ENCODE results near the gene SLC22A23. TPM values are rescaled to one million over a fixed set of nuclear protein-coding genes. Genes with fewer than 3 reads are reported as not detected.
A peak's percentile ranks its signal among the peaks of the same experiment; 100 is the strongest.

SLC22A23 gene
- total RNA-seq, 2 experiments from 2014 or later = not detected

DNA sequence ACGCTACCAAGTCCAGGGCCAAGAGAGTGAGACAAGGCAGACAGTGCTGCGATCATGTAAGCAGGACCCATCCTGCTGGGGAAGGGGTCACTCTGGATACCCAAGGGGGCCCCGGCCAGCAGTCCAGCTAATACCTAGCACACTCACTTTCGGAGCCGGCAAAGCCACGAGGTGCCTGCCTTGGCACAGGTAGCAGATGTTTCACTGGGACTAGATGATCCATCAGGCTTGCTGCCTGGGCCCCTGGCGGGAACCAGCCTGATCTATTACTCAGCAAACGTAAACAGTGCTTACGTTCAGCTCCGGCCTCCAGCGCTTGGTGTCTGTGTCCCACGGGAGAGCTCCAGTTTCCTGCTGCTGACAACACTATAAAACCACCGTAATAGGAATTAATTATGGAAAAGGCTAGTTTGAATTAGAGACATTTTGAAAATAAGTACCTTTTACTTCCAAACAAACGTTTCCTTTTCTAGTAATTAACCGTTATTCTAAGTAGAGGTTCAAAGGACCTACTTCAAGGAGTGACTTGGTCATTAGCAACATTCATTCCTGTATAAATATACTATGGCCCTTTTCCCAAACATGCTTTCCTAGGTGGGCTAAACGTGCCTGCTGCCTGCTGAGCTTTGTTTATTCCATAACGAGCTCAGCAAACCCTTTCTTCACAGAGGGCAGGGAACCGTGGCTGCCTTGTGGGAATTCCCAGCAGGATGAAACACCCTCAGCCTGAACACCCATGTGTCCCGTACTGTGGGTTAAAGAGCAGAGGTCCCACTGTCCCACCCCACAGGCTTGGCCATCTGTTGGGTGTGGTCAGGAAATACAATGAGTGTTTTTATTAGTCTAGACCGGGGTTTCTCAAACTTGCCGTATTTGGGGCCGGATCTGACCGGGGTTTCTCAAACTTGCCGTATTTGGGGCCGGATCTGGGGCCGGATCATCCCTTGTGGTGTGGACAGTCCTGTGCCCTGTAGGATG is 18.4 kb downstream of the SLC22A23 start:
- no TSS peak for BruUV-seq (replicated peaks)
- no peaks in the 10 kb centered on the region for H3K79me2 ChIP-seq (ENCODE audit: insufficient read depth, low read depth, low read length)
- H3K4me2 ChIP-seq (ENCODE audit: low read length) = no peak overlapping the region
- no peaks in the 10 kb centered on the region for H3K36me3 ChIP-seq (ENCODE audit: insufficient read depth, low read length)
- H3K4me3 ChIP-seq (ENCODE audit: low read depth, low read length, poor library complexity, severe bottlenecking) = no peak overlapping the region
- H4K20me1 ChIP-seq (ENCODE audit: insufficient read depth, low read length) = no peaks in the 10 kb centered on the region
- H3K4me1 ChIP-seq (ENCODE audit: insufficient read depth, low read length, poor library complexity, severe bottlenecking) = no peaks in the 10 kb centered on the region
- intact Hi-C loops (cut with micrococcal nuclease; ENCODE audit: unreplicated experiment) = no loop called here
- no peaks in the 10 kb centered on the region for H3K9me3 ChIP-seq (ENCODE audit: low read length)
- H3K9me2 ChIP-seq (ENCODE audit: insufficient read depth, low read length) = no peaks in the 10 kb centered on the region
- no peak overlapping the region for H3K27ac ChIP-seq (ENCODE audit: low read depth, low read length, poor library complexity, severe bottlenecking)
- H2AFZ ChIP-seq (ENCODE audit: low read length) = no peak overlapping the region
- CTCF ChIA-PET (ENCODE audit: unreplicated experiment) = no interaction called here
- POLR2A ChIA-PET = interaction anchor here (0.7 kb wide), 1 partner anchor 1330 kb away, joined by 3 read pairs; no protein-coding TSS in a partner anchor
- no peak for DNase-seq (ENCODE audit: low spot score)
- TF ChIP-seq, protein P1, sequence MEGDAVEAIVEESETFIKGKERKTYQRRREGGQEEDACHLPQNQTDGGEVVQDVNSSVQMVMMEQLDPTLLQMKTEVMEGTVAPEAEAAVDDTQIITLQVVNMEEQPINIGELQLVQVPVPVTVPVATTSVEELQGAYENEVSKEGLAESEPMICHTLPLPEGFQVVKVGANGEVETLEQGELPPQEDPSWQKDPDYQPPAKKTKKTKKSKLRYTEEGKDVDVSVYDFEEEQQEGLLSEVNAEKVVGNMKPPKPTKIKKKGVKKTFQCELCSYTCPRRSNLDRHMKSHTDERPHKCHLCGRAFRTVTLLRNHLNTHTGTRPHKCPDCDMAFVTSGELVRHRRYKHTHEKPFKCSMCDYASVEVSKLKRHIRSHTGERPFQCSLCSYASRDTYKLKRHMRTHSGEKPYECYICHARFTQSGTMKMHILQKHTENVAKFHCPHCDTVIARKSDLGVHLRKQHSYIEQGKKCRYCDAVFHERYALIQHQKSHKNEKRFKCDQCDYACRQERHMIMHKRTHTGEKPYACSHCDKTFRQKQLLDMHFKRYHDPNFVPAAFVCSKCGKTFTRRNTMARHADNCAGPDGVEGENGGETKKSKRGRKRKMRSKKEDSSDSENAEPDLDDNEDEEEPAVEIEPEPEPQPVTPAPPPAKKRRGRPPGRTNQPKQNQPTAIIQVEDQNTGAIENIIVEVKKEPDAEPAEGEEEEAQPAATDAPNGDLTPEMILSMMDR (conservative IDR thresholded peaks at IDR 0.05; ENCODE audit: low read length) = no peak
- no peak for TF ChIP-seq EZH2phosphoT487 (IDR thresholded peaks at IDR 0.05; ENCODE audit: borderline replicate concordance, low read depth, low read length)

DNA sequence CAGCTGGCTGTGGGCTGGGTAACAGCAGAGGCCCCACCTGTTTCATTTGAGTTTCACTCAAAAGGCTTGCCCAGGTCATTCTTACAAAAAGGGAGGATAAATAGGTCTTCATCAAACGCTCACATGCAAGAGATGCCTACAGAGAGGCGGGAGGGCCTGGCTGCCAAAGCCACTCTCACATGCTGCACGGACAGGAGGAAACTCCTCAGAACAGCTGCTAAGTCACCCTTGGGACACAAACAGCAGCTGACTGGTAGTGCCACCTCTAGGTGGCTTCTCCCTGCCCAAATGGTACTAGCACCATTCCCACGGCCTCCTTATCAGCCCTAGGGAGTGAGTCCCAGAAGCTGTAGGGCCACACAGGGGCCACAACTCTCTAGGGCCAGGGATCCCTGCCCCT is 23.8 kb downstream of the SLC22A23 start:
- Histone ChIP-seq H4K20me1 (ENCODE audit: insufficient read depth, low read length) (no peaks in the 10 kb centered on the region), H3K4me3 (ENCODE audit: low read depth, low read length, poor library complexity, severe bottlenecking) (no peak overlapping the region), H3K4me1 (ENCODE audit: insufficient read depth, low read length, poor library complexity, severe bottlenecking) (no peaks in the 10 kb centered on the region), H2AFZ (ENCODE audit: low read length) (no peak overlapping the region), H3K4me2 (ENCODE audit: low read length) (no peak overlapping the region), H3K27ac (ENCODE audit: low read depth, low read length, poor library complexity, severe bottlenecking) (no peak overlapping the region), H3K9me2 (ENCODE audit: insufficient read depth, low read length) (no peaks in the 10 kb centered on the region), H3K9me3 (ENCODE audit: low read length) (no peaks in the 10 kb centered on the region), H3K79me2 (ENCODE audit: insufficient read depth, low read depth, low read length) (no peaks in the 10 kb centered on the region), H3K36me3 (ENCODE audit: insufficient read depth, low read length) (no peaks in the 10 kb centered on the region)
- no TSS peak for BruUV-seq (replicated peaks)
- ChIA-PET POLR2A (no interaction called here), CTCF (ENCODE audit: unreplicated experiment) (no interaction called here)
- intact Hi-C loops (cut with micrococcal nuclease; ENCODE audit: unreplicated experiment) = no loop called here
- TF ChIP-seq, protein P1 (conservative IDR thresholded peaks at IDR 0.05; ENCODE audit: low read length) = 0 out of 2 replicates have a peak, but pooled peaks have one; percentile 16
- no peak for TF ChIP-seq EZH2phosphoT487 (IDR thresholded peaks at IDR 0.05; ENCODE audit: borderline replicate concordance, low read depth, low read length)
- peak; percentile 8 for DNase-seq (ENCODE audit: low spot score)

DNA sequence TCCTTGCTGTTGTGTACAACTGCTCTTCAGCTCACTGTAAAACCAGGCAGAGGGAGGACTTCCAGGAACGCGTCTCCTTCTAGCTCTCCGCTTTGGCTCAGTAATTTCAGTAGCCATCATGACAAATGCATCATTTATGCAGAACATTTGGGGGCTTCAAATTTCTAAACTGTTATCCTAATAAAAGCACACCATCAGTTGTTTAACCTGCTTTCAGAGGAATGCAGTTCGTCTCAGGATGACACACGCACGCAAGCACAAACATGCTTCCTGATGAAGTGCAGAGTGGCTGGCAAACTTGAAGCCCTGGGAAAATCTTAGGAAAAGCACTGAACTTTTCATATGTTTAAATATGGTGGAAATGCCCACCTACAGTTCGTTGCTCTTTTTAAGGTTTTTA is 24.4 kb downstream of the SLC22A23 start:
- no peak overlapping the region for H3K4me3 ChIP-seq (ENCODE audit: low read depth, low read length, poor library complexity, severe bottlenecking)
- intact Hi-C loops (cut with micrococcal nuclease; ENCODE audit: unreplicated experiment) = no loop called here
- no peak overlapping the region for H2AFZ ChIP-seq (ENCODE audit: low read length)
- H3K4me1 ChIP-seq (ENCODE audit: insufficient read depth, low read length, poor library complexity, severe bottlenecking) = no peaks in the 10 kb centered on the region
- no peak for DNase-seq (ENCODE audit: low spot score)
- no peak overlapping the region for H3K4me2 ChIP-seq (ENCODE audit: low read length)
- H3K9me2 ChIP-seq (ENCODE audit: insufficient read depth, low read length) = no peaks in the 10 kb centered on the region
- H3K27ac ChIP-seq (ENCODE audit: low read depth, low read length, poor library complexity, severe bottlenecking) = no peak overlapping the region
- no peaks in the 10 kb centered on the region for H3K36me3 ChIP-seq (ENCODE audit: insufficient read depth, low read length)
- no peaks in the 10 kb centered on the region for H3K9me3 ChIP-seq (ENCODE audit: low read length)
- ChIA-PET POLR2A (no interaction called here), CTCF (ENCODE audit: unreplicated experiment) (no interaction called here)
- H4K20me1 ChIP-seq (ENCODE audit: insufficient read depth, low read length) = no peaks in the 10 kb centered on the region
- no peaks in the 10 kb centered on the region for H3K79me2 ChIP-seq (ENCODE audit: insufficient read depth, low read depth, low read length)
- no TSS peak for BruUV-seq (replicated peaks)
- TF ChIP-seq, protein P1 (conservative IDR thresholded peaks at IDR 0.05; ENCODE audit: low read length) = no peak
- TF ChIP-seq EZH2phosphoT487 (IDR thresholded peaks at IDR 0.05; ENCODE audit: borderline replicate concordance, low read depth, low read length) = no peak
